Body of pancreas (tissue), 4 donors: Measurements from ENCODE around the gene DEDD2. TPM values are rescaled to one million over a fixed set of nuclear protein-coding genes. Genes with fewer than 3 reads are reported as not detected.
A peak's percentile ranks its signal among the peaks of the same experiment; 100 is the strongest.
"Not testable (repeated sequence)": the region's sequence is repeated elsewhere in the genome, so short reads cannot be mapped to it uniquely, and the experiment has no call there.

Experiments used
- ATAC-seq: fragments of 150-250 bp; one replicate; pipeline ENCODE4 v1.9.1; 2016
- DNase-seq, 4 donors: peaks; one replicate each; pipeline ENCODE4 v3.0.0-alpha.2; 2019
- H3K27ac ChIP-seq, 4 donors: fragments of 200-600 bp; sonication (generic); 1 replicate in 3 of 4; 2 replicates in 1 of 4; pipeline versions ENCODE4 v1.5.1 to v1.6.1; 2016 to 2019; ENCODE audit warnings: mild to moderate bottlenecking in 1 of 4, mixed read lengths in 1 of 4, moderate library complexity in 1 of 4
- H3K27me3 ChIP-seq, 2 donors: fragments of 200-600 bp; sonication (generic); one replicate each; pipeline ENCODE4 v1.6.0; 2016; ENCODE audit warnings: mild to moderate bottlenecking in 1 of 2
- H3K36me3 ChIP-seq, 2 donors: fragments of 200-600 bp; sonication (generic); replicated peaks in 1 of 2; 2 replicates each; pipeline ENCODE4 v1.5.1; 2016; ENCODE audit warnings: low read depth in 2 of 2; ENCODE audit not compliant: insufficient read depth in 1 of 2
- H3K4me1 ChIP-seq: fragments of 200-600 bp; sonication (generic); one replicate; pipeline ENCODE4 v1.6.0; 2016
- H3K4me3 ChIP-seq, 2 donors: fragments of 200-600 bp; sonication (generic); 1 replicate in 1 of 2; 2 replicates in 1 of 2; pipeline ENCODE4 v1.5.1; 2016 to 2019
- H3K9me3 ChIP-seq, 3 donors: fragments of 200-600 bp; sonication (generic); 1 replicate in 2 of 3; 2 replicates in 1 of 3; pipeline ENCODE4 v1.5.1; 2016
- POLR2A ChIP-seq, 3 donors: fragments of 450-650 bp; IDR thresholded peaks; one replicate each; pipeline ENCODE4 v1.6.1; 2016; ENCODE audit warnings: antibody characterized with exemption in 3 of 3, mild to moderate bottlenecking in 2 of 3
- WGBS, 2 donors: methylation state at CpG; one replicate each; pipeline ENCODE4 v1.1.5; 2017; 5-methylcytosine and 5-hydroxymethylcytosine counted together
- intact Hi-C: fragments of 100-400 bp; cut with DNase I; formaldehyde crosslinking; loops from one replicate; pipeline ENCODE4 v1.15.1; 2023
- total RNA-seq, 2 donors: library from RNA; depleted of rRNA; stranded (reverse); fragments of >200 nt; gene quantifications; one replicate each; pipeline ENCODE4 v1.1.0, GENCODE V29; 2016
- TF ChIP-seq, protein P1 (sequence below), 7 experiments: fragments of 450-650 bp in 4 of 7; fragments of 200-600 bp in 3 of 7; sonication (generic) in 3 of 7; IDR thresholded peaks; one replicate each; pipeline ENCODE4 v1.5.1; 2016 to 2019; ENCODE audit warnings: antibody characterized with exemption in 7 of 7

DEDD2 gene, protein sequence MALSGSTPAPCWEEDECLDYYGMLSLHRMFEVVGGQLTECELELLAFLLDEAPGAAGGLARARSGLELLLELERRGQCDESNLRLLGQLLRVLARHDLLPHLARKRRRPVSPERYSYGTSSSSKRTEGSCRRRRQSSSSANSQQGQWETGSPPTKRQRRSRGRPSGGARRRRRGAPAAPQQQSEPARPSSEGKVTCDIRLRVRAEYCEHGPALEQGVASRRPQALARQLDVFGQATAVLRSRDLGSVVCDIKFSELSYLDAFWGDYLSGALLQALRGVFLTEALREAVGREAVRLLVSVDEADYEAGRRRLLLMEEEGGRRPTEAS
- 10 to 100 TPM; 34.8 to 44.2 TPM for total RNA-seq

DNA sequence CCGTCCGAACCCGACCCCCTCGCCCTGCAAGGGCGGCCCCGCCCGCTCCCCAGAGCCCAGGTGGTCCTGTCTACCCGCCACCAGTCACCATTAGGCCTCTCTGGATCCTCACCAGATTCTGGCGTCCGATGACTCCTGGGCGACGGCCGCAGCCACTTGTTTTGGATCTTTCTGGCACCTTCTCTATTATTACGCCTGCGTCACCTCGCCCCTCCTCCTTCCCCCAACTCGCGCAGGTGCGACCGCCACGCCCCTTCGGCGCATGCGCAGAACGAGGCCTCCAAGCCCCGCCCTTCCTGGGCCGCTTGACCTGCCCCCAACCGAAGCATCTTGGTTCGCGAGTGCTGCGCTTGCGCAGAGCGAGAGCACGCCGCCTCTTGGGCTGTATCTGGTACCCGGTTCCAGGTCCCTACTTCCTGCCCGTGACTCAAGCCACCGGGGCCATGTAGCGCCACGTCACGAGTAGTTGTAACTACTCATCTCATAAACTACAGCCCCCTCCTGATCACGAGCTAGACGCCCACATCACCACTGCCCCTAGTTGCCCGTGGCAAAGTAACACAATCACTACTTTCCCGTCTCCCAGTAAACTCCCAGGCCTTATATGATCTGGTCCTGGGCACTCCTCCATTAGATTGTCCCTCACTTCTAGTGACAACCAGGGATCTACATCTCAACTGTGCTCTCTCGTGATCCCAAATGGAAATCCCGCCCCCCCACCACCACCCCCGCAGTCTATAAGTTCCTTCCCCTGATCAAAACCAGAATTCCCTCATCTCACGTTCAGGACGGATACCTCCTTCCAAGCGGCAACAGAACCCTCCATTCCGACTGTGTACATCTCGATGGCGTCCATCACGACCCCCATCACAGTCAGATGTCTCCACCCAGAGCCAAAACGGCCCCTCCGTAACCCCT, at the start of gene DEDD2:
Gene DEDD2, minus strand, starts transcription at position 158 of the 918 bp plus-strand sequence. CDS start 670 bp downstream, outside the sequence.
- DNase-seq (peak; percentile 98 to 99 (median 98)), ATAC-seq (peak; percentile 81)
- Histone ChIP-seq H3K4me3 (peak within 1 kb of the TSS; percentile 61 to 81), H3K9me3 (no peaks in the 10 kb centered on the region), H3K27me3 (no peaks in the 10 kb centered on the region), H3K36me3 (peaks cover 0 to 2% of the 10 kb centered on the region in 2 donors), H3K27ac (peak within 1 kb of the TSS; percentile 91 to 97 (median 94)), H3K4me1 (peaks cover 70% of the 10 kb centered on the region)
- 13 to 20% methylated on average over 44 to 57 of the region's 57 CpGs for WGBS, 2 donors
- intact Hi-C loops, result no loop called here
- TF ChIP-seq, protein P1, sequence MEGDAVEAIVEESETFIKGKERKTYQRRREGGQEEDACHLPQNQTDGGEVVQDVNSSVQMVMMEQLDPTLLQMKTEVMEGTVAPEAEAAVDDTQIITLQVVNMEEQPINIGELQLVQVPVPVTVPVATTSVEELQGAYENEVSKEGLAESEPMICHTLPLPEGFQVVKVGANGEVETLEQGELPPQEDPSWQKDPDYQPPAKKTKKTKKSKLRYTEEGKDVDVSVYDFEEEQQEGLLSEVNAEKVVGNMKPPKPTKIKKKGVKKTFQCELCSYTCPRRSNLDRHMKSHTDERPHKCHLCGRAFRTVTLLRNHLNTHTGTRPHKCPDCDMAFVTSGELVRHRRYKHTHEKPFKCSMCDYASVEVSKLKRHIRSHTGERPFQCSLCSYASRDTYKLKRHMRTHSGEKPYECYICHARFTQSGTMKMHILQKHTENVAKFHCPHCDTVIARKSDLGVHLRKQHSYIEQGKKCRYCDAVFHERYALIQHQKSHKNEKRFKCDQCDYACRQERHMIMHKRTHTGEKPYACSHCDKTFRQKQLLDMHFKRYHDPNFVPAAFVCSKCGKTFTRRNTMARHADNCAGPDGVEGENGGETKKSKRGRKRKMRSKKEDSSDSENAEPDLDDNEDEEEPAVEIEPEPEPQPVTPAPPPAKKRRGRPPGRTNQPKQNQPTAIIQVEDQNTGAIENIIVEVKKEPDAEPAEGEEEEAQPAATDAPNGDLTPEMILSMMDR (IDR thresholded peaks at IDR 0.05), result peak in 1 of 7 experiments; percentile 1
- peak; percentile 82 to 93 (median 92) for TF ChIP-seq POLR2A (IDR thresholded peaks at IDR 0.05)

DNA sequence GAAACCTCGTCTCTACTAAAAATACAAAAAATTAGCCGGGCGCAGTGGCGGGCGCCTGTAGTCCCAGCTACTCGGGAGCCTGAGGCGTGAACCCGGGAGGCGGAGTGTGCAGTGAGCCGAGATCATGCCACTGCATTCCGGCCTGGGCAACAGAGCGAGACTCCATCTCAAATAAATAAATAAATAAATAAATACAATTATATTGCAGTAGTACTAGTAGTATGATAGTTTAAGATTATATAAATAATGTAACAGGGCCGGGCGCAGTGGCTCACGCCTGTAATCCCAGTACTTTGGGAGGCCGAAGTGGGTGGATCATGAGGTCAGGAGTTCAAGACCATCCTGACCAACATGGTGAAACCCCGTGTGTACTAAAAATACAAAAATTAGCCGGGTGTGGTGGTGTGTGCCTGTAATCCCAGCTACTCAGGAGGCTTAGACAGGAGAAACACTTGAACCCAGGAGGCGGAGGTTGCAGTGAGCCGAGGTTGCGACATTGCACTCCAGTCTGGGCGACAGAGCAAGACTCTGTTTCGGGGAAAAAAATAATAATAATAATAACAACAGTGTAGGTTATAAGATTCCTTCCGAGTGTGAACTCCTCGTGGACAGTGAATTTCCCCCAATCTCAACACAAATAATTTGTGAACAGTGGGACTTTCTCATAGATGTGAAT, 49.6 kb upstream of the DEDD2 start:
- WGBS, 2 donors, result 90 to 91% methylated on average over 25 of the region's 25 CpGs
- ATAC-seq, intact Hi-C loops, H3K4me3 ChIP-seq, H3K9me3 ChIP-seq, H3K27me3 ChIP-seq, H3K36me3 ChIP-seq: not testable (repeated sequence)
- Histone ChIP-seq H3K27ac (peak overlapping the region in 3 of 4 donors; percentile 99 to 100 (median 99)), H3K4me1 (peaks cover 34% of the 10 kb centered on the region)
- DNase-seq, result peak in 1 of 4 donors; percentile 12

DNA sequence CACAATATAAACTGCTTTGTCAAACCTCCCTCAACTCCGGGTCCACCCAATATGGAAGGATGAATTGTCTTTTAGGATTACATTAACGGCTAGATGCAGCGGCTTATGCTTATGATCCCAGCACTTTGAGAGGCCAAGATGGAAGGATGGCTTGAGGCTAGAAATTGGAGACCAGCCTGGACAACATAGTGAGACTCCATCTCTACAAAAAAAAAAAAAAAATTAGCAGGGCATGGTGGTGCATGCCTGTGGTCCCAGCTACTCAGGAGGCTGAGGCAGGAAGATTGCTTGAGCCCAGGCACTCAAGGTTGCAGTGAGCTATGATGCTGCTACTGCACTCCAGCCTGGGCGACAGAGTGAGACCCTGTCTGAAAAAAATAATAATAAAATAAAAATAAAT, 48.6 kb upstream of the DEDD2 start:
- H3K36me3 ChIP-seq, H3K27ac ChIP-seq, intact Hi-C loops, ATAC-seq, H3K27me3 ChIP-seq, DNase-seq, H3K9me3 ChIP-seq, H3K4me3 ChIP-seq: not testable (repeated sequence)
- peaks cover 24% of the 10 kb centered on the region for H3K4me1 ChIP-seq
- WGBS, 2 donors, result 82 to 87% methylated on average over 4 of the region's 4 CpGs

DNA sequence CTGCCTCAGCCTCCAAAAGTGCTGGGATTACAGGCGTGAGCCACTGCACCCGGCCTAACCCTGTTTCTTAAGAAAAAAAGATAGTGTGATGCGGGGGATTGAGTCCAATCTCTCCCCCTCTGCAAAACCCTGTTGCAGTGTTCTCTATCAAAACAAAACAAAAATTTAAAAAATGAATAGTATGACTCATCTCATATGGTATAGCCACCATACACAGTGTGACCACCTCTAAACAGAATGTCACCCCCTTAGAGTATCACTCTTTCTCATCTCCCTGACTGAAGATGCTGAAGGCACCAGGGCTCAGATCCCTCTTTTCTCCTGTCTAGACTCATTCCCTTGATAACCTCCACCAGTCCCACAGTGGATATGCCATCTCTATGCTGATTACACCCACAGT, 44.3 kb upstream of the DEDD2 start:
- DNase-seq, result no peak
- H3K9me3 ChIP-seq, result no peaks in the 10 kb centered on the region
- ATAC-seq, result no peak
- 83 to 84% methylated on average over 3 of the region's 3 CpGs for WGBS, 2 donors
- intact Hi-C loops, result no loop called here
- no peaks in the 10 kb centered on the region for H3K36me3 ChIP-seq
- TF ChIP-seq, protein P1 (IDR thresholded peaks at IDR 0.05), result no peak
- TF ChIP-seq POLR2A (IDR thresholded peaks at IDR 0.05), result no peak
- no peak overlapping the region for H3K27ac ChIP-seq
- no peak overlapping the region for H3K4me3 ChIP-seq
- H3K27me3 ChIP-seq, result no peaks in the 10 kb centered on the region
- H3K4me1 ChIP-seq, result no peaks in the 10 kb centered on the region

DNA sequence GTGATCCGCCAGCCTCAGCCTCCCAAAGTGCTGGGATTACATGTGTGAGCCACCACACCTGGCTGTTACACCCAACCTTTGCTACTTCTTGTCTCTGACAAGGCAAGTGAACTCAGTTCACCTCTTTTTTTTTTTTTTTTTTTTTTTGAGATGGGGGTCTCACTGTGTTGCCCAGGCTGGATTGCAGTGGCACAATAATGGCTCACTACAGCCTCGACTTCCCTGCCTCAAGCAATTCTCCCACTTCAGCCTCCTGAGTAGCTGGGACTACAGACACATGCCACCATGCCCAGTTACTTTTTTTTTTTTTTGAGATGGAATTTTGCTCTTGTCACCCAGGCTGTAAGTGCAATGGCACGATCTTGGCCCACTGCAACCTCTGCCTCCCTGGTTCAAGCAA, 40.4 kb upstream of the DEDD2 start:
- H3K4me3 ChIP-seq, H3K4me1 ChIP-seq, H3K36me3 ChIP-seq, H3K9me3 ChIP-seq, intact Hi-C loops, H3K27ac ChIP-seq, DNase-seq, H3K27me3 ChIP-seq, ATAC-seq: not testable (repeated sequence)
- 78 to 82% methylated on average over 3 of the region's 3 CpGs for WGBS, 2 donors
